Lung (tissue), 12 donors: ENCODE measurements around the gene BPIFB1. TPM values are rescaled to one million over a fixed set of nuclear protein-coding genes. Genes with fewer than 3 reads are reported as not detected.

ENCODE experiments used
- ATAC-seq: fragments of 200-7000 bp; cut with Tn5 transposase; one replicate; pipeline ENCODE4 v1.9.1; 2020; ENCODE audit warnings: moderate number of reproducible peaks; ENCODE audit not compliant: insufficient read depth, low FRiP score
- DNase-seq, 3 donors: peaks; one replicate each; pipeline ENCODE4 v3.0.0-alpha.2; 2013 to 2017
- H3K27ac ChIP-seq, 2 donors: one replicate each; pipeline ENCODE4 v1.5.1; 2013; ENCODE audit warnings: mild to moderate bottlenecking in 2 of 2, moderate library complexity in 2 of 2, control low read depth in 1 of 2, inconsistent platforms in 1 of 2, low read depth in 1 of 2, low read length in 1 of 2
- H3K27me3 ChIP-seq, 3 donors: one replicate each; pipeline ENCODE4 v1.5.1; 2013; ENCODE audit warnings: low read length in 2 of 3; ENCODE audit not compliant: control insufficient read depth in 3 of 3, insufficient read depth in 3 of 3
- H3K36me3 ChIP-seq, 4 donors: one replicate each; pipeline ENCODE4 v1.5.1; 2013; ENCODE audit warnings: low read length in 4 of 4, mild to moderate bottlenecking in 1 of 4, moderate library complexity in 1 of 4; ENCODE audit not compliant: control insufficient read depth in 4 of 4, insufficient read depth in 4 of 4
- H3K4me1 ChIP-seq, 5 donors: one replicate each; pipeline ENCODE4 v1.5.1; 2013; ENCODE audit warnings: low read length in 5 of 5, mild to moderate bottlenecking in 2 of 5, moderate library complexity in 1 of 5; ENCODE audit not compliant: control insufficient read depth in 5 of 5, insufficient read depth in 5 of 5
- H3K4me3 ChIP-seq: one replicate; pipeline ENCODE4 v1.5.1; 2013; ENCODE audit warnings: mild to moderate bottlenecking, control low read depth, moderate library complexity
- H3K9ac ChIP-seq, 2 donors: one replicate each; pipeline ENCODE4 v1.5.1; 2013; ENCODE audit warnings: low read length in 2 of 2, control low read depth in 1 of 2; ENCODE audit not compliant: insufficient read depth in 1 of 2
- H3K9me3 ChIP-seq, 4 donors: one replicate each; pipeline ENCODE4 v1.5.1; 2013; ENCODE audit warnings: low read length in 3 of 4, mild to moderate bottlenecking in 1 of 4, moderate library complexity in 1 of 4; ENCODE audit not compliant: control insufficient read depth in 4 of 4, insufficient read depth in 3 of 4
- CTCF ChIP-seq: IDR thresholded peaks from 2 replicates; pipeline ENCODE4 v1.5.1; 2012; ENCODE audit warnings: mild to moderate bottlenecking; ENCODE audit errors: control extremely low read depth, extremely low read depth
- WGBS, 2 donors: extraction: QIAGEN DNeasy Blood & Tissue Kit; methylation state at CpG; one replicate each; pipeline ENCODE4 v1.1.7; 2013; 5-methylcytosine and 5-hydroxymethylcytosine counted together
- polyA plus RNA-seq, 2 donors: library from polyadenylated mRNA; stranded (reverse); fragments of 200-250 nt; gene quantifications; one replicate each; pipeline ENCODE4 v1.2.1, GENCODE V29; 2013
- total RNA-seq, 2 donors: library from RNA; depleted of rRNA in 1 of 2; stranded (reverse); fragments of >200 nt in 1 of 2; gene quantifications; one replicate each; pipeline ENCODE4 v1.2.1, GENCODE V29; 2014 to 2021
- donor health status: control.
- donor health status: control.
- donor health status: Bipolar disorder and iron deficiency.
- donor health status: healthy.
- donor health status: DM: yes; HTN: yes; CAD: no.

BPIFB1 gene
- total and polyA plus RNA-seq, 4 donors, result 61.9 to 445 (median 292) TPM

GRCh38 chr20:33352258-33353012 is 69.4 kb downstream of the BPIFB1 start:
- peaks cover 0 to 16% (median 10%) of the 10 kb centered on the region in 4 donors for H3K36me3 ChIP-seq
- no peak for DNase-seq
- 83 to 90% methylated on average over 16 of the region's 16 CpGs for WGBS, 2 donors

GRCh38 chr20:33353013-33353402 is 70.0 kb downstream of the BPIFB1 start:
- peaks cover 0 to 17% (median 10%) of the 10 kb centered on the region in 4 donors for H3K36me3 ChIP-seq
- TF ChIP-seq CTCF, result no peak
- no peak overlapping the region for H3K9ac ChIP-seq

More at GRCh38 chr20:33352258-33353012, 69.4 kb downstream of the BPIFB1 start:
- Histone ChIP-seq H3K4me3 (no peak overlapping the region), H3K27me3 (no peaks in the 10 kb centered on the region), H3K4me1 (no peaks in the 10 kb centered on the region), H3K27ac (no peak overlapping the region), H3K9me3 (no peaks in the 10 kb centered on the region), H3K9ac (no peak overlapping the region)
- ATAC-seq, result no peak
- TF ChIP-seq CTCF, result no peak

More at GRCh38 chr20:33353013-33353402, 70.0 kb downstream of the BPIFB1 start:
- no peak for ATAC-seq
- Histone ChIP-seq H3K27me3 (no peaks in the 10 kb centered on the region), H3K4me3 (no peak overlapping the region), H3K9me3 (no peaks in the 10 kb centered on the region), H3K27ac (no peak overlapping the region), H3K4me1 (no peaks in the 10 kb centered on the region)
- WGBS, 2 donors, result 95 to 99% methylated on average over 4 of the region's 4 CpGs
- no peak for DNase-seq

Other genes with a start within 250 kb of the BPIFB1 start
- gene BPIFB3, start 229.3 kb upstream of the BPIFB1 start, total RNA-seq, result not detected
- gene BPIFB3, start 229.3 kb upstream of the BPIFB1 start, polyA plus RNA-seq, result not detected
- gene BPIFB4, start 203.6 kb upstream of the BPIFB1 start, total RNA-seq, result not detected
- under 1 TPM in 1 of 2 donors, not detected in 1; 0.25 TPM for gene BPIFB4, start 203.6 kb upstream of the BPIFB1 start, polyA plus RNA-seq
- under 1 TPM in 1 of 2 donors, not detected in 1; 0.40 TPM for gene BPIFA2, start 115.1 kb upstream of the BPIFB1 start, total RNA-seq
- 1 to 10 TPM; 1.2 to 3.1 TPM for gene BPIFA2, start 115.1 kb upstream of the BPIFB1 start, polyA plus RNA-seq
- gene BPIFA3, start 65.9 kb upstream of the BPIFB1 start, total RNA-seq, result not detected
- not detected for gene BPIFA3, start 65.9 kb upstream of the BPIFB1 start, polyA plus RNA-seq
- 10 to 100 TPM in 1 of 2 donors, under 1 TPM in 1; 0.48 to 59.6 TPM for gene BPIFA1, start 47.2 kb upstream of the BPIFB1 start, total RNA-seq
- 100 to 1,000 TPM in 1 of 2 donors, 10 to 100 TPM in 1; 13.2 to 153 TPM for gene BPIFA1, start 47.2 kb upstream of the BPIFB1 start, polyA plus RNA-seq
- gene CDK5RAP1, start 118.3 kb downstream of the BPIFB1 start, total RNA-seq, result 10 to 100 TPM; 22.1 to 24.3 TPM
- gene CDK5RAP1, start 118.3 kb downstream of the BPIFB1 start, polyA plus RNA-seq, result 10 to 100 TPM; 20.3 to 43.1 TPM
- 1 to 10 TPM; 5.0 to 9.9 TPM for gene SNTA1, start 160.5 kb downstream of the BPIFB1 start, total RNA-seq
- 1 to 10 TPM; 3.7 to 8.6 TPM for gene SNTA1, start 160.5 kb downstream of the BPIFB1 start, polyA plus RNA-seq
- gene CBFA2T2, start 206.9 kb downstream of the BPIFB1 start, total RNA-seq, result 10 to 100 TPM; 10.8 to 19.1 TPM
- 1 to 10 TPM; 5.1 to 5.6 TPM for gene CBFA2T2, start 206.9 kb downstream of the BPIFB1 start, polyA plus RNA-seq